Activated gamma-delta T cell treated with anti-CD3 and anti-CD28 coated beads, Interleukin-2, amount 50 U/mL, for 16 hours (primary cell): ENCODE results near the gene PRKAG1.

Experiments
- DNase-seq: peaks from one replicate; pipeline ENCODE4 v3.0.0-alpha.2; 2020; ENCODE audit warnings: low read depth

The PRKAG1 gene

GRCh38 chr12:48966177-48966895 lies 52.2 kb downstream of the PRKAG1 start:
- DNase-seq = no peak

GRCh38 chr12:48965298-48965838 lies 53.2 kb downstream of the PRKAG1 start:
- no peak for DNase-seq

- no peak for DNase-seq
Observed at GRCh38 chr12:48961801-48962200, 56.8 kb downstream of the PRKAG1 start.

- DNase-seq = no peak
Observed at GRCh38 chr12:48961331-48961730, 57.2 kb downstream of the PRKAG1 start.

- no peak for DNase-seq
Observed at GRCh38 chr12:48960834-48961233, 57.7 kb downstream of the PRKAG1 start.

DNA sequence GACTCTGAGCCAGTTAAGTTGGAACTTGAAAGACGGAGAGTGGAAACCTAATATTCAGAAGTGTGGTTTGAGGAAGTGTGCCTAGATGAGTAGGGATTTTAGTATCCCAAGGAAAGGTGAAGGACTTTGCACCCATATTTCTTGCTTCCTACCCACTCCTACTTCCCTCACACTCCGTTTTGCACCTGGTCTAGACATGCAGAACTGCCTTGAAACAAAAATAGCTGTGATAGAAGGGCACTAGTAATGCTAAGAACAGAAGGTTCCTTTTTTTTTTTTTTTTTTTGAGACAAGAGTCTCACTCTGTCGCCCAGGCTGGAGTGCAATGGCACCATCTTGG lies 60.6 kb downstream of the PRKAG1 start:
- no peak for DNase-seq

DNA sequence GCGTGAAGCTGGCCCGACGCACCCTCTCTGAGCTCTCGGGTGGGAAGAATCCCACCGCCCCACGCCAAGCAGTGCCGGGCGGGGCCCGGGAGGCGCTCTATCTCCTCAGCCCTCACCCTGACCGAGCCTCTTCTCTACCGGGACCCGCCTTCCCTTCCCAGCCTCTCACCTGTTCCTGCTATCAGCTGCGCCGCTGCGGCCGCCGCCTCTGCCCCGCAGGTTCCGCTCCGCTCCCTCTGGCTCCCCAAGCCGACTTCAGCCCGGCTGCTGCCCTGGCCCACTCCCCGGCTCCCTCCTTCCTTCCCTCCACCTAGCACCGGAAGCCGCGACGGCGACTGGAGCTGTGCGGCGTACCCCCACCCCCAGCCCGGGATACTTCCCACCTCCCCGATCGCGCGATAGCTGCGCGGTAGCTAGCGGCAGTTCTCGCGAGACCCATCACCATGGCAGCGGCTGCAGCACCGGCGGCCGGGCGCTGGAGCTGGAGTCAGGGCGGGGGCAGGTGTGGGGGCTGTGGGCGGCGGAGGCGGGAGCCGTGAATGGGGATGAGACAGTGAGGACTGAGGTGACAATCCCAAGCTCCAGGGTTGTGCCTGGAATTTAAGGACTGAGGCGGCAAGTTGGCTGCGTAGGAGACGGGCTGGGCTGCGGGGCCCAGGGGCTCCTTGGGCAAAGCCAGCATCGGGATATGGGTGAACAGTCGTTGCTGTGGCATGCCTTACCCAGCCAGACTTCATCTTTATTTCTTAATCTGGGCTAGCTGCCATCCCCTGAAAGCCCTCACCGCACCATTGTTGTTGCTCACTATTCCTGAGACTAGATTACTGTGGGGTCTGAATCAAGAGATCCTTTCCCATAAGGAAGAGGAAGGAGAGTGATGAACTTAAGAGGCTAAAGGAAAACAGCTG lies 61.2 kb downstream of the PRKAG1 start, which contains the start of gene ARF3:
Gene ARF3, minus strand, starts transcription at position 347 of the 908 bp plus-strand sequence. CDS start 16,392 bp downstream, outside the sequence.
- peak; percentile 85 for DNase-seq

DNA sequence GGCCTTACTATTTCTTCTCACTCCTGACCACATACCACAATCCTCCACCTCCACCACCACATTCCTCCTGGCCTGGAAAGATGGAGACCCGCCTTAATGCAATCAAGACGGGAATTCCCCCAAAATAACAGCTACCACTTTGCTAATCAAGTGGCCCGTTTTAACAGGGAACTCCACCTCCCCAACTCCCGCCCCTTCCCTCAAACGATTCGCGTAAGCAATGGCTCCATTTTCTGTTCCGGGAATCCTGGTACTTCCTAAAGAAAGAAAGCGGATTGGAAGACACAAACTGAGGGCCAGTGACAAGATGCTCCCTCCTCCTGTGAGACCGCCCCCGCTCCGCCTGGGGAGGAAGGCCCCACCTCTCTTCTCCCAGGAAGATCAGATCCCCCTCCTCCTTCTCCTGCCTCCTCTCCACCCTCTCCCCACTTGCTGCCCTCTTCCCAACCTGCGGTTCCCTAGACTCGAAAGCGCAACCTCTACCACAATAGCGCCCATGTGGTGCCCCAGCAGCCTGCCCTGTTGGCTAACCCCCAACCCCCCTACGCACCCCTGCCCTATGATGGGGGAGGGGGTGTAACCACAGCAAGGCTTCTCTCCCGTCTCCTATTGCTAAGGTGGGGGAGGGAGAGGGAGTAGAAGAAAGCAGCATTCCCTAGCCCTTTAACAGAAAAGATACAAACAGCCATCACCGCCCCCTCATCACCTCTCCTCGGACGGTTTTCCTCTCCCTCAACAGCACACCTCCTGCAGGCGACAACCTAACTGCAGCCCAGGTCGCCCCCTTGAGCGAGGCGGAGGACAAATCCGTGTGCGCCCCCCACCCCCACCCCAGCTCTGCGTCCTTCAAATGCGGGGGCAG lies 62.1 kb downstream of the PRKAG1 start:
- DNase-seq = no peak

DNA sequence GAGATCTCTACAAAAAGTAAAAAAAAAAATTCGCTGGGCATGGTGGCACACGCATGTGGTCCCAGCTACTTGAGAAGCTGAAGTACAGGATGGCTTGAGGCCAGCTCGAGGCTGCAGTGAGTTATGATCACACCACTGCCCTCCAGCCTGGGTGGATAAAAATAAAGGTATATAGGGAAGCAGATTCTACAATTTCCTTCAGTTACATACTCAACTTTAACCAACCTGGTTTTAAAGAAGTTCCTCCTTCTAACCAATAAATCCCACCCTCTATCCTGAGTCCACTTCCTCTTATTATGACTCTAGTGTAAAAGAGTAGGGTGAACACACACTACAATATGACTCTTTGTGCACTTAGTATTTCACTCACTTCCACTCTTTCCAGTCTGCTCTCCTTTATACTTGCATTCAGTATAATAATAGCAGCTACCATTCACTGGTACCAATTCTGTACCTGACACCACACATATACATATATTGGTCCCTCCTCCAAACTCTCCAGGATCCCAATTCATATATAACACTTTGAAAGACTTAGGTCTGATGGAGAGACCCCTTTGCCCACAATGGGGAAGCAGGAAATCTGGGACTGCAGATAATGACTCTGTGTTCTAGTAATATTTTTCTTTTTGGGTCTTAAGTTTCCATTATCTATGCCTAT lies 63.6 kb downstream of the PRKAG1 start:
- DNase-seq = no peak

GRCh38 chr12:48954061-48954460 lies 64.5 kb downstream of the PRKAG1 start:
- DNase-seq = no peak

- DNase-seq = no peak
Observed at GRCh38 chr12:48952691-48953090, 65.9 kb downstream of the PRKAG1 start.
